DMS114 treated with DMSO at 0.1 percent for 48 hours (cell line): ENCODE data around the gene SLC7A10.
"Not testable (repeated sequence)": the region's sequence is repeated elsewhere in the genome, so short reads cannot be mapped to it uniquely, and the experiment has no call there.

Experiments used
- DNase-seq: peaks from one replicate; lab custom pipeline; 2025; ENCODE audit not compliant: unreplicated experiment; lab: John Stamatoyannopoulos, UW

SLC7A10 gene

GRCh38 chr19:33203529-33203928 is 22.1 kb downstream of the SLC7A10 start:
- no peak for DNase-seq

- DNase-seq, result no peak
These were observed 22.8 kb downstream of the SLC7A10 start for GRCh38 chr19:33202546-33203507.

- DNase-seq, result no peak
These were observed 23.6 kb downstream of the SLC7A10 start for GRCh38 chr19:33201886-33202545.

GRCh38 chr19:33201473-33201872 is 24.2 kb downstream of the SLC7A10 start:
- no peak for DNase-seq

- DNase-seq, result no peak
These were observed 26.0 kb downstream of the SLC7A10 start for GRCh38 chr19:33199441-33200265.

- DNase-seq, result no peak
These were observed 27.5 kb downstream of the SLC7A10 start for GRCh38 chr19:33198169-33198568.

- no peak for DNase-seq
These were observed 28.1 kb downstream of the SLC7A10 start for GRCh38 chr19:33197591-33198000.

GRCh38 chr19:33196446-33197193 is 29.0 kb downstream of the SLC7A10 start:
- DNase-seq, result no peak

GRCh38 chr19:33195645-33196347 is 29.9 kb downstream of the SLC7A10 start:
- no peak for DNase-seq

GRCh38 chr19:33194886-33195644 is 30.6 kb downstream of the SLC7A10 start:
- DNase-seq, result no peak

GRCh38 chr19:33194532-33194885 is 31.1 kb downstream of the SLC7A10 start:
- DNase-seq, result no peak

- DNase-seq, result no peak
These were observed 31.7 kb downstream of the SLC7A10 start, which contains the start of gene LRP3 for GRCh38 chr19:33193865-33194362. TSS of gene LRP3 (plus strand) at chr19:33194330. CDS start at chr19:33194786, 456 bp downstream.

GRCh38 chr19:33193269-33193864 is 32.3 kb downstream of the SLC7A10 start:
- DNase-seq, result no peak

- DNase-seq, result no peak
These were observed 33.6 kb downstream of the SLC7A10 start for GRCh38 chr19:33192010-33192409.

- no peak for DNase-seq
These were observed 34.1 kb downstream of the SLC7A10 start for GRCh38 chr19:33191501-33191900.

- DNase-seq, result not testable (repeated sequence)
These were observed 34.6 kb downstream of the SLC7A10 start for GRCh38 chr19:33191092-33191491.

- DNase-seq, result no peak
These were observed 36.2 kb downstream of the SLC7A10 start for GRCh38 chr19:33189453-33189852.

GRCh38 chr19:33187183-33187540 is 38.5 kb downstream of the SLC7A10 start:
- no peak for DNase-seq
